Tibial nerve (tissue), 4 donors: ENCODE data around the gene ZNF765. TPM values are rescaled to one million over a fixed set of nuclear protein-coding genes. Genes with fewer than 3 reads are reported as not detected.

Experiments
- DNase-seq, 2 donors: peaks; one replicate each; pipeline ENCODE4 v3.0.0-alpha.2; 2019; ENCODE audit warnings: low spot score in 2 of 2
- H3K27ac ChIP-seq, 4 donors: fragments of 200-600 bp; sonication (generic) in 3 of 4; one replicate each; pipeline ENCODE4 v1.5.1; 2017 to 2019; ENCODE audit warnings: mild to moderate bottlenecking in 1 of 4
- H3K27me3 ChIP-seq, 2 donors: fragments of 200-600 bp; sonication (generic) in 1 of 2; one replicate each; pipeline versions ENCODE4 v1.5.1 to v1.6.0; 2017 to 2019
- H3K36me3 ChIP-seq, 3 donors: fragments of 200-600 bp; sonication (generic); one replicate each; pipeline ENCODE4 v1.5.1; 2018 to 2019
- H3K4me1 ChIP-seq, 4 donors: fragments of 200-600 bp; sonication (generic) in 3 of 4; one replicate each; pipeline ENCODE4 v1.5.1; 2017 to 2019
- H3K4me3 ChIP-seq, 4 donors: fragments of 200-600 bp; sonication (generic) in 3 of 4; one replicate each; pipeline ENCODE4 v1.5.1; 2017 to 2019; ENCODE audit warnings: mild to moderate bottlenecking in 1 of 4, moderate library complexity in 1 of 4
- H3K9me3 ChIP-seq, 4 donors: fragments of 200-600 bp; sonication (generic) in 3 of 4; one replicate each; pipeline ENCODE4 v1.5.1; 2017 to 2019
- EP300 ChIP-seq, 2 donors: sonication (generic); formaldehyde crosslinking; IDR thresholded peaks; one replicate each; pipeline ENCODE4 v1.6.1; 2017; ENCODE audit warnings: antibody characterized with exemption in 2 of 2, mild to moderate bottlenecking in 1 of 2
- POLR2A ChIP-seq, 2 donors: fragments of 450-650 bp; IDR thresholded peaks; one replicate each; pipeline ENCODE4 v1.6.1; 2017; ENCODE audit warnings: antibody characterized with exemption in 2 of 2, mild to moderate bottlenecking in 2 of 2, moderate library complexity in 2 of 2
- WGBS, 2 donors: methylation state at CpG; one replicate each; pipeline ENCODE4 v1.1.5; 2018; 5-methylcytosine and 5-hydroxymethylcytosine counted together
- total RNA-seq, 4 donors: library from RNA; depleted of rRNA; stranded (reverse); fragments of >200 nt; gene quantifications; one replicate each; pipeline ENCODE4 v1.1.0, GENCODE V29; 2016
- TF ChIP-seq, protein P1 (sequence below), 5 experiments: fragments of 200-600 bp in 3 of 5; fragments of 450-650 bp in 2 of 5; sonication (generic) in 3 of 5; IDR thresholded peaks; one replicate each; pipeline ENCODE4 v1.5.1; 2016 to 2019; ENCODE audit warnings: antibody characterized with exemption in 5 of 5, mild to moderate bottlenecking in 3 of 5, moderate library complexity in 2 of 5

The ZNF765 gene
- total RNA-seq, 4 donors from 2014 or later = 7.2 to 16.5 (median 10.1) TPM

DNA sequence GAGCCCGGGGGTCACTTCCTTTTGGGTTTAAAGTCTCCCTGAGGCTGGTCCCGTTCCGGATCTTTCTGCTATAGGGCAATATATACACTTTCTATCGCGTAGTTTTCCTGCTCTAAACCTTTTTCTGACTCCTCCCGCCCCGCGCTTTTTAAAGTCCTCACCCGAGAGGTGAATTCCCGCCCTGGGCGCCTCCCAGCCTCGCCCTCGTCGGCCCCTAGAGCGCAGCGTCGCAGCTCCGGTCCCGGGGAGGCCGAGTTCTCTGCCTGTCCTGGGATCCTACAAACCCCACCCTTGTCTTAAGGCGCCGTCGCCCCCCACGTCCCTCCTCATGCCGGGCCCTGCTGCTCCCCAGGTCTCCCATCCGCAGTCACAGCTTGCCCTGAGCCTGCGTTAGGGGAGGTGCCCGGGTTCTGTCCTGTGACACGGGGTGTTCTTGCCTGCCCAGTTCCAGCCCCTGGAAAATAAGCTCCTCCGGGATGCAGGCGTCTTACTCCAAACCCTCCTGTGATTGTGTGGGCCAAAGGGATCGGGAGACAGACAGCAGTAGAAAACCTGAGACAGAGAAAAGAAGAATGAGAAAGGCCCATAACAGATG, 29.0 kb upstream of the ZNF765 start:
- Histone ChIP-seq H3K4me3 (peak overlapping the region; percentile 57 to 86 (median 74)), H3K27ac (peak overlapping the region; percentile 42 to 82 (median 78)), H3K4me1 (peaks cover 0 to 12% (median 3%) of the 10 kb centered on the region in 4 donors), H3K36me3 (peaks cover 0 to 7% (median 0%) of the 10 kb centered on the region in 3 donors), H3K27me3 (no peaks in the 10 kb centered on the region), H3K9me3 (no peaks in the 10 kb centered on the region)
- TF ChIP-seq POLR2A (IDR thresholded peaks at IDR 0.05) = no peak
- TF ChIP-seq EP300 (IDR thresholded peaks at IDR 0.05) = no peak
- TF ChIP-seq, protein P1, sequence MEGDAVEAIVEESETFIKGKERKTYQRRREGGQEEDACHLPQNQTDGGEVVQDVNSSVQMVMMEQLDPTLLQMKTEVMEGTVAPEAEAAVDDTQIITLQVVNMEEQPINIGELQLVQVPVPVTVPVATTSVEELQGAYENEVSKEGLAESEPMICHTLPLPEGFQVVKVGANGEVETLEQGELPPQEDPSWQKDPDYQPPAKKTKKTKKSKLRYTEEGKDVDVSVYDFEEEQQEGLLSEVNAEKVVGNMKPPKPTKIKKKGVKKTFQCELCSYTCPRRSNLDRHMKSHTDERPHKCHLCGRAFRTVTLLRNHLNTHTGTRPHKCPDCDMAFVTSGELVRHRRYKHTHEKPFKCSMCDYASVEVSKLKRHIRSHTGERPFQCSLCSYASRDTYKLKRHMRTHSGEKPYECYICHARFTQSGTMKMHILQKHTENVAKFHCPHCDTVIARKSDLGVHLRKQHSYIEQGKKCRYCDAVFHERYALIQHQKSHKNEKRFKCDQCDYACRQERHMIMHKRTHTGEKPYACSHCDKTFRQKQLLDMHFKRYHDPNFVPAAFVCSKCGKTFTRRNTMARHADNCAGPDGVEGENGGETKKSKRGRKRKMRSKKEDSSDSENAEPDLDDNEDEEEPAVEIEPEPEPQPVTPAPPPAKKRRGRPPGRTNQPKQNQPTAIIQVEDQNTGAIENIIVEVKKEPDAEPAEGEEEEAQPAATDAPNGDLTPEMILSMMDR (IDR thresholded peaks at IDR 0.05) = no peak
- DNase-seq = no peak
- WGBS, 2 donors = 0 to 1% methylated on average over 25 to 31 of the region's 32 CpGs

DNA sequence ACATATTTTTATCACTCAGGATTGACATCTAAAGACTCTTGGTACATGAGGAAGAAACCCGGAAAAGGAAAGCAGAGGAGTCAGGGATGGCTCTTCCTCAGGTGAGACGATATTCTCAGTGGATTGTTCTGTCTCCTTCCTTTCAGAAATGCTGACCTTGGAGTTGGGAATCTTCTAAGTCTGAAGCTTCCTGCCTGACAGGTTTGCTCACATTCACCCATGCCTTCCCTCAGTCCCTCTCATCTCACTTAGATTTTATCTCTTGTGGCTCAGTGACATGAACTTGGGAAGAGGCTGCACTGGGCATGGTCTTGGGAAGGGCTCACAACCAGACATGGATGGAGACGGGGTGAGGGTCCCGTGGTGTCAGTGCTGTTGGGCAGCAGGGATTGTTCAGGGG, 22.8 kb upstream of the ZNF765 start:
- TF ChIP-seq POLR2A (IDR thresholded peaks at IDR 0.05) = no peak
- no peak for TF ChIP-seq EP300 (IDR thresholded peaks at IDR 0.05)
- TF ChIP-seq, protein P1 (IDR thresholded peaks at IDR 0.05) = no peak
- Histone ChIP-seq H3K27ac (no peak overlapping the region), H3K4me3 (no peak overlapping the region), H3K36me3 (peaks cover 0 to 63% (median 7%) of the 10 kb centered on the region in 3 donors), H3K27me3 (no peaks in the 10 kb centered on the region), H3K9me3 (peaks cover 0 to 2% (median 0%) of the 10 kb centered on the region in 4 donors), H3K4me1 (peaks cover 0 to under 1% (median 0%) of the 10 kb centered on the region in 4 donors)
- no peak for DNase-seq
- WGBS, 2 donors = 87 to 89% methylated on average over 4 of the region's 4 CpGs

GRCh38 chr19:53374288-53374687, 20.7 kb upstream of the ZNF765 start:
- 56 to 59% methylated on average over 3 of the region's 3 CpGs for WGBS, 2 donors
- DNase-seq = no peak
- TF ChIP-seq EP300 (IDR thresholded peaks at IDR 0.05) = no peak
- no peak for TF ChIP-seq POLR2A (IDR thresholded peaks at IDR 0.05)

GRCh38 chr19:53374743-53375142, 20.2 kb upstream of the ZNF765 start:
- peaks cover 0 to 89% (median 20%) of the 10 kb centered on the region in 3 donors for H3K36me3 ChIP-seq
- TF ChIP-seq EP300 (IDR thresholded peaks at IDR 0.05) (no peak), POLR2A (IDR thresholded peaks at IDR 0.05) (no peak)
- TF ChIP-seq, protein P1 (IDR thresholded peaks at IDR 0.05) = no peak

More at GRCh38 chr19:53374288-53374687, 20.7 kb upstream of the ZNF765 start:
- no peak overlapping the region for H3K4me3 ChIP-seq
- no peak overlapping the region for H3K27ac ChIP-seq
- peaks cover 0 to 84% (median 20%) of the 10 kb centered on the region in 3 donors for H3K36me3 ChIP-seq
- peaks cover 0 to 16% (median 0%) of the 10 kb centered on the region in 4 donors for H3K9me3 ChIP-seq
- H3K27me3 ChIP-seq = no peaks in the 10 kb centered on the region
- H3K4me1 ChIP-seq = no peaks in the 10 kb centered on the region

GRCh38 chr19:53381376-53381775, 13.6 kb upstream of the ZNF765 start:
- H3K27ac ChIP-seq = no peak overlapping the region
- WGBS, 2 donors = 97 to 99% methylated on average over 3 of the region's 3 CpGs
- no peaks in the 10 kb centered on the region for H3K27me3 ChIP-seq
- TF ChIP-seq, protein P1 (IDR thresholded peaks at IDR 0.05) = no peak
- TF ChIP-seq POLR2A (IDR thresholded peaks at IDR 0.05) (no peak), EP300 (IDR thresholded peaks at IDR 0.05) (no peak)
- H3K4me3 ChIP-seq = no peak overlapping the region
- H3K4me1 ChIP-seq = no peaks in the 10 kb centered on the region
- DNase-seq = no peak
- peaks cover 0 to 95% (median 23%) of the 10 kb centered on the region in 3 donors for H3K36me3 ChIP-seq
- H3K9me3 ChIP-seq = peaks cover 0 to 72% (median 8%) of the 10 kb centered on the region in 4 donors

More at GRCh38 chr19:53374743-53375142, 20.2 kb upstream of the ZNF765 start:
- Histone ChIP-seq H3K4me1 (no peaks in the 10 kb centered on the region), H3K27me3 (no peaks in the 10 kb centered on the region), H3K4me3 (no peak overlapping the region), H3K27ac (no peak overlapping the region), H3K9me3 (peaks cover 0 to 16% (median 0%) of the 10 kb centered on the region in 4 donors)
- WGBS, 2 donors = 84 to 94% methylated on average over 1 of the region's 1 CpG
- no peak for DNase-seq
